GM12874 (cell line): ENCODE measurements around the gene PUM2.

Source experiments
- TF ChIP-seq, protein P1 (sequence below): IDR thresholded peaks from 2 replicates; pipeline ENCODE4 v1.5.1; 2011; ENCODE audit warnings: low read depth, mild to moderate bottlenecking, control low read depth, low read length, moderate library complexity; ENCODE audit not compliant: insufficient read depth

PUM2 gene

GRCh38 chr2:20355131-20355530, 4.5 kb upstream of the PUM2 start:
- TF ChIP-seq, protein P1, sequence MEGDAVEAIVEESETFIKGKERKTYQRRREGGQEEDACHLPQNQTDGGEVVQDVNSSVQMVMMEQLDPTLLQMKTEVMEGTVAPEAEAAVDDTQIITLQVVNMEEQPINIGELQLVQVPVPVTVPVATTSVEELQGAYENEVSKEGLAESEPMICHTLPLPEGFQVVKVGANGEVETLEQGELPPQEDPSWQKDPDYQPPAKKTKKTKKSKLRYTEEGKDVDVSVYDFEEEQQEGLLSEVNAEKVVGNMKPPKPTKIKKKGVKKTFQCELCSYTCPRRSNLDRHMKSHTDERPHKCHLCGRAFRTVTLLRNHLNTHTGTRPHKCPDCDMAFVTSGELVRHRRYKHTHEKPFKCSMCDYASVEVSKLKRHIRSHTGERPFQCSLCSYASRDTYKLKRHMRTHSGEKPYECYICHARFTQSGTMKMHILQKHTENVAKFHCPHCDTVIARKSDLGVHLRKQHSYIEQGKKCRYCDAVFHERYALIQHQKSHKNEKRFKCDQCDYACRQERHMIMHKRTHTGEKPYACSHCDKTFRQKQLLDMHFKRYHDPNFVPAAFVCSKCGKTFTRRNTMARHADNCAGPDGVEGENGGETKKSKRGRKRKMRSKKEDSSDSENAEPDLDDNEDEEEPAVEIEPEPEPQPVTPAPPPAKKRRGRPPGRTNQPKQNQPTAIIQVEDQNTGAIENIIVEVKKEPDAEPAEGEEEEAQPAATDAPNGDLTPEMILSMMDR, result no peak

- TF ChIP-seq, protein P1, result no peak
Measured at GRCh38 chr2:20353241-20353992, 2.8 kb upstream of the PUM2 start.

DNA sequence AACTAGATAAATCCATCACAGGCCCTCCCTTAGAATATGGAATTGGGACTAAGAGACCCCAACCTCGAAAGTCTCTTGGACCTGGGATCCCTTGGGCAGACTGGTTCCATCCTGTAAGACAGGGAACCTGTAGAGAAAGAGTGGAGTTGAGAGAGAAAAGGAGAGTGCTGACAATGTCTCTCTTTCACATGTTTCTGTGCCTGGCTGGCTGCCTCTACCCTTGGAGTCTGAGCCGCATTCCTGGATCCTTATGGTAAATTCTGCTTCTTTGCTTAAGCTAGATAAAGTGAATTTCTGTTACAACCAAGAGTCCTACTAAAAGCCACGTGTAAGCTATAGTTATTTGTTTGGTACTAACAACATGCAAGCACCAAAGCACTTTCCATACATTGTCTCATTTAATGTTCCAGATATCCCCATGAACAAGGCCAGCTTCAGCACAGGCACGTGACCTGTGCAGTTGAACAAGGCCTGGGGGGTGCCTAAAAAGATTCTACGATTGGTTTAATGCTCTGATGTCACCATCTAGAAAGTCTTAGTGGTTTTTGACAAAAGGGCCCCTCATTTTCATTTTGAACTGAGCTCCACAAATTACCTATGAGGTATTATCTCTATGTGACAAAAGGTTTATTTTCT, 2.1 kb upstream of the PUM2 start:
- TF ChIP-seq, protein P1, result no peak

DNA sequence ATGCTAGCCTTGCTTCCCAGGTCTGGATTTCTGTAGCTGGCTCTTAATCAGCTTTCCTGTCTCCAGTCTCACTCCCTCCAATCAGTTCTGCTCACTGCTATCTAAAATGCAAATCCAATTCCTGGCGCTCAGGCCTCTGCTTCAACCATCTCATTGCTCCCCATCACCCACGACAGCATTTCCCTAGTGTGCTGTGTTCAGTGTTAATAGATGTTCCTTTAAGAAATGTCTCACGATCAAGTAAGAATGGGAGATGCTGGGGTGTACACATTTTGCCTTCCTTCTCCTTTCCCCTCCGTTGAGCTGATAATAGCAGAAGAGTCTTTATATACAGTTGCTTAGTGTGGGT, 1.6 kb upstream of the PUM2 start:
- TF ChIP-seq, protein P1, result no peak

DNA sequence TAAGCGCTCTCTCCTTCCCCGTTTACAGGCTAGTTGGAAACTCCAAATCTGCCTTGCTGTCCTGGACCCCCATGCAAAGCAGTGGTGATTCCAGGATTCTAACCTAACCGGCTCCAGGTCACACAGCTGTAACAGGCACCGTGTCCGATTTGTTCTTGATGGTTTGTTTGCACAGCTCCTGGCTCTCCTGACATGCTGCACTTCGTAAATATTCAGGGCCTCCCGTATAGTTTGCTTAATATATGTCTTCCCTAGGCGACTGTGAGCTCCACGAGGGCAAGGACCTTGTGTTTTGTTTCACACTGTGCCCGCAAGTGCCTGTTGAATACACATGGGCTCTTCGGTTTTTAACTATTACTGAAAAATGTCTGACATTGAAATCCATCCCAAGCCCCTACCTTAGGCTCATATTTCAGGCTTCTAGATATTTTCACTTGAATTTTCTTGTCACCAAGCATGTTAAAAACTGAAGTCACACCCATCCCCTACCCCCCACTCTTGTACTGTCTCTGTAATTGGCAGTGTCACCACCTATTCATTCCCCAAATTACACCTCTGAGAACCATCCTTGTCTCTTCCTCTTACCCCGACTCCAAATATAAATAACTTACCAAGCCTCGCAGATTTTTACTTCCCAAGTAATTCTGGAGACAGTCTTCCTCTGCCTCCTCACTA, 1.0 kb upstream of the PUM2 start:
- TF ChIP-seq, protein P1, result no peak

GRCh38 chr2:20350041-20350712, 467 bp downstream of the PUM2 start:
- TF ChIP-seq, protein P1, result no peak

- TF ChIP-seq, protein P1, result no peak
Measured at GRCh38 chr2:20349513-20349921, 1.1 kb downstream of the PUM2 start.
